K562 (cell line): ENCODE data around the gene C19orf47. TPM values are rescaled to one million over a fixed set of nuclear protein-coding genes. Genes with fewer than 3 reads are reported as not detected.
A peak's percentile ranks its signal among the peaks of the same experiment; 100 is the strongest.

Experiments
- ATAC-seq: fragments of 200-7000 bp; cut with Tn5 transposase; 3 replicates; pipeline ENCODE4 v1.9.1; 2020; ENCODE audit warnings: moderate library complexity
- BruUV-seq: library from RNA; stranded (reverse); fragments of 400-500 nt; replicated peaks from 2 replicates; lab custom pipeline; 2021; lab: Mats Ljungman, UMichigan
- CTCF ChIA-PET: fragments of 300-600 bp; formaldehyde crosslinking; extraction: SDS; loops from one replicate; lab custom pipeline; 2021; ENCODE audit warnings: low intra/inter-chr PET ratio; lab: Yijun Ruan, JAX
- POLR2A ChIA-PET: fragments of 300-600, 350-650 bp; sonication (Branson Sonifier 250); formaldehyde crosslinking; extraction: SDS; loops from one replicate; lab custom pipeline; 2021; ENCODE audit warnings: antibody characterized with exemption, inconsistent platforms; lab: Yijun Ruan, JAX
- DNase-seq, 4 experiments: peaks; one replicate each; pipeline versions ENCODE4 v3.0.0 to v3.0.0-alpha.2; 2011 to 2018; ENCODE audit warnings: low spot score in 3 of 4, mixed read lengths in 3 of 4; ENCODE audit errors: extremely low read depth in 1 of 4
- FAIRE-seq: peaks from 2 replicates; lab custom pipeline; 2011; peaks lifted over from hg19 to GRCh38; lab: Jason Lieb, UNC
- H2AFZ ChIP-seq: 2 replicates; pipeline ENCODE4 v1.6.0; 2011; ENCODE audit warnings: low read depth, low read length, control low read depth, inconsistent platforms
- H3K27ac ChIP-seq: fragments of 200-600 bp; 3 replicates; pipeline ENCODE4 v1.8.0; 2011; ENCODE audit warnings: low read depth, mild to moderate bottlenecking, control low read depth, inconsistent platforms, low read length, moderate library complexity, mixed read lengths; ENCODE audit errors: extremely low read depth
- H3K27me3 ChIP-seq, 2 experiments: fragments of 300-600 bp in 1 of 2; 2 replicates in 1 of 2; 3 replicates in 1 of 2; pipeline versions ENCODE4 v1.6.0 to v1.8.0; 2011; ENCODE audit warnings: inconsistent platforms in 2 of 2, low read length in 2 of 2, mild to moderate bottlenecking in 1 of 2, mixed read lengths in 1 of 2, moderate library complexity in 1 of 2; ENCODE audit not compliant: control insufficient read depth in 2 of 2, insufficient read depth in 2 of 2
- H3K36me3 ChIP-seq: fragments of 300-600 bp; 3 replicates; pipeline ENCODE4 v1.8.0; 2011; ENCODE audit warnings: mild to moderate bottlenecking, low read length, inconsistent platforms; ENCODE audit not compliant: control insufficient read depth, insufficient read depth
- H3K4me1 ChIP-seq, 2 experiments: fragments of 200-600 bp in 1 of 2; replicated peaks in 1 of 2; 2 replicates in 1 of 2; 3 replicates in 1 of 2; pipeline versions ENCODE4 v1.5.1 to v1.8.0; 2011; ENCODE audit warnings: inconsistent platforms in 2 of 2, low read length in 2 of 2, mild to moderate bottlenecking in 1 of 2, mixed read lengths in 1 of 2, moderate library complexity in 1 of 2; ENCODE audit not compliant: control insufficient read depth in 2 of 2, insufficient read depth in 2 of 2
- H3K4me2 ChIP-seq: 2 replicates; pipeline ENCODE4 v1.6.1; 2011; ENCODE audit warnings: low read length, control low read depth, inconsistent platforms, mixed read lengths; ENCODE audit not compliant: insufficient read depth
- H3K4me3 ChIP-seq: fragments of 200-600 bp; sonication (generic), shearing (Covaris generic); 2 replicates; pipeline ENCODE4 v1.5.1; 2016; ENCODE audit warnings: control low read depth, inconsistent platforms
- H3K79me2 ChIP-seq: fragments of 200-600 bp; 3 replicates; pipeline ENCODE4 v1.8.0; 2011; ENCODE audit warnings: low read length, inconsistent platforms; ENCODE audit not compliant: control insufficient read depth, insufficient read depth
- H3K9ac ChIP-seq, 2 experiments: 2 replicates each; pipeline versions ENCODE4 v1.6.0 to v1.6.1; 2011; ENCODE audit warnings: low read depth in 2 of 2, low read length in 2 of 2, control low read depth in 1 of 2, inconsistent platforms in 1 of 2, mild to moderate bottlenecking in 1 of 2, mixed read lengths in 1 of 2; ENCODE audit not compliant: insufficient read depth in 1 of 2
- H3K9me1 ChIP-seq: one replicate; pipeline ENCODE4 v1.6.0; 2011; ENCODE audit warnings: inconsistent platforms, mild to moderate bottlenecking, low read length, moderate library complexity; ENCODE audit not compliant: control insufficient read depth, insufficient read depth
- H3K9me3 ChIP-seq: replicated peaks from 2 replicates; pipeline ENCODE4 v1.5.1; 2011; ENCODE audit warnings: low read depth, low read length, inconsistent platforms; ENCODE audit not compliant: control insufficient read depth, insufficient read depth
- H4K20me1 ChIP-seq: replicated peaks from 2 replicates; pipeline ENCODE4 v1.6.1; 2011; ENCODE audit warnings: low read length, inconsistent platforms, mixed read lengths; ENCODE audit not compliant: control insufficient read depth, insufficient read depth
- ADNP ChIP-seq: fragments of 200-800 bp; sonication (Bioruptor generic); IDR thresholded peaks from 2 replicates; pipeline ENCODE4 v1.6.1; 2016; ENCODE audit warnings: missing genetic modification characterization, missing compliant biosample characterization
- BCOR ChIP-seq: fragments of 450-650 bp; IDR thresholded peaks from 2 replicates; pipeline ENCODE4 v1.6.1; 2016
- CHD4 ChIP-seq: fragments of 200-600 bp; sonication (generic); IDR thresholded peaks from 3 replicates; pipeline ENCODE4 v1.6.1; 2012; ENCODE audit warnings: low read depth, mild to moderate bottlenecking, mixed read lengths, low read length, inconsistent platforms; ENCODE audit not compliant: insufficient read depth, insufficient replicate concordance, poor library complexity, severe bottlenecking
- ESRRA ChIP-seq: fragments of 450-650 bp; IDR thresholded peaks from 2 replicates; pipeline ENCODE4 v1.6.1; 2014; ENCODE audit warnings: low read depth, mild to moderate bottlenecking, moderate library complexity, borderline replicate concordance
- HDAC1 ChIP-seq, 2 experiments: fragments of 450-650 bp; IDR thresholded peaks; 2 replicates each; pipeline ENCODE4 v1.6.1; 2016 to 2017; ENCODE audit warnings: inconsistent platforms in 1 of 2, mild to moderate bottlenecking in 1 of 2, moderate library complexity in 1 of 2
- HDAC2 ChIP-seq: fragments of 450-650 bp; IDR thresholded peaks from 2 replicates; pipeline ENCODE4 v1.6.1; 2016; ENCODE audit warnings: mild to moderate bottlenecking
- HNRNPK ChIP-seq: fragments of 200-400 bp; formaldehyde crosslinking; IDR thresholded peaks from one replicate; pipeline ENCODE4 v1.6.1; 2018; ENCODE audit warnings: mild to moderate bottlenecking, low read depth, low read length; ENCODE audit not compliant: poor library complexity, severe bottlenecking
- KDM1A ChIP-seq, 2 experiments: fragments of 450-650 bp; IDR thresholded peaks; 2 replicates each; pipeline ENCODE4 v1.6.1; 2016; ENCODE audit warnings: mild to moderate bottlenecking in 2 of 2
- MTA3 ChIP-seq: fragments of 450-650 bp; formaldehyde crosslinking; IDR thresholded peaks from 2 replicates; pipeline ENCODE4 v1.6.1; 2017; ENCODE audit warnings: mild to moderate bottlenecking, borderline replicate concordance
- RBM25 ChIP-seq: fragments of 200-400 bp; formaldehyde crosslinking; IDR thresholded peaks from 2 replicates; pipeline ENCODE4 v1.6.1; 2018; ENCODE audit warnings: low read length, low read depth, moderate library complexity; ENCODE audit not compliant: severe bottlenecking
- RBM34 ChIP-seq: fragments of 200-400 bp; formaldehyde crosslinking; IDR thresholded peaks from 2 replicates; pipeline ENCODE4 v1.6.1; 2018; ENCODE audit warnings: low read length, borderline replicate concordance; ENCODE audit not compliant: insufficient read depth
- RCOR1 ChIP-seq, 2 experiments: IDR thresholded peaks; 2 replicates each; pipeline ENCODE4 v1.6.1; 2012; ENCODE audit warnings: low read depth in 2 of 2, low read length in 2 of 2, borderline replicate concordance in 1 of 2, improper control_type of control experiment in 1 of 2
- SIN3B ChIP-seq: fragments of 450-650 bp; IDR thresholded peaks from 2 replicates; pipeline ENCODE4 v1.6.1; 2017; ENCODE audit warnings: low read depth, mild to moderate bottlenecking, moderate library complexity
- SMAD3 ChIP-seq: fragments of 450-650 bp; formaldehyde crosslinking; conservative IDR thresholded peaks from 2 replicates; pipeline ENCODE4 v1.4.0; 2020; ENCODE audit warnings: mild to moderate bottlenecking
- TBL1XR1 ChIP-seq, 2 experiments: IDR thresholded peaks; 2 replicates each; pipeline ENCODE4 v1.6.1; 2012; ENCODE audit warnings: improper control_type of control experiment in 2 of 2, low read length in 2 of 2, mild to moderate bottlenecking in 1 of 2
- TEAD4 ChIP-seq, 2 experiments: sonication (generic) in 1 of 2; formaldehyde crosslinking in 1 of 2; IDR thresholded peaks; 2 replicates each; pipeline versions ENCODE4 v1.6.1 to v1.8.0; 2012 to 2022; ENCODE audit warnings: borderline replicate concordance in 1 of 2, inconsistent platforms in 1 of 2, low read length in 1 of 2, mild to moderate bottlenecking in 1 of 2, missing genetic modification reagents in 1 of 2
- ZC3H8 ChIP-seq: fragments of 450-650 bp; IDR thresholded peaks from 2 replicates; pipeline ENCODE4 v1.6.1; 2017
- WGBS: fragments of 100-300 bp; shearing (Covaris generic); methylation state at CpG from one replicate; pipeline ENCODE4 v1.1.6; 2016; ENCODE audit warnings: low coverage, mixed read lengths; ENCODE audit not compliant: insufficient coverage; ENCODE audit errors: missing lambda C conversion rate; 5-methylcytosine and 5-hydroxymethylcytosine counted together
- in situ Hi-C: fragments of 300-500 bp; cut with MboI; formaldehyde crosslinking; loops from 4 replicates; pipeline ENCODE4 v1.15.0; 2018; ENCODE audit warnings: inconsistent platforms, mixed read lengths
- intact Hi-C: fragments of 100-400 bp; cut with micrococcal nuclease; formaldehyde crosslinking; loops from 2 replicates; pipeline ENCODE4 v1.14.2; 2022
- polyA plus RNA-seq, 8 experiments: library from polyadenylated mRNA; depleted of rRNA in 4 of 8; stranded (reverse) in 5 of 8; unstranded in 3 of 8; fragments of >200 nt; fragmentation: Nextera tagmentation in 2 of 8; fragmentation: Illumina TruSeq in 1 of 8; extraction: Ambion mirVana in 2 of 8; extraction: Trizol in 1 of 8; gene quantifications; 2 replicates each; pipeline versions ENCODE4 v1.2.1 to v1.2.3, GENCODE V29; 2011 to 2014; ENCODE audit warnings: inconsistent platforms in 1 of 8, missing spikeins in 1 of 8
- total RNA-seq, 7 experiments: library from RNA; depleted of rRNA in 6 of 7; stranded (reverse); fragments of >200 nt in 6 of 7; fragmentation: Illumina TruSeq in 2 of 7; extraction: Trizol in 2 of 7; gene quantifications; 2 replicates each; pipeline versions ENCODE4 v1.2.1 to v1.2.3, GENCODE V29; 2011 to 2021; ENCODE audit warnings: low replicate concordance in 1 of 7
- TF ChIP-seq, protein P1 (sequence below): sonication (generic); formaldehyde crosslinking; IDR thresholded peaks from 2 replicates; pipeline ENCODE4 v1.8.0; 2022; ENCODE audit warnings: mild to moderate bottlenecking, missing genetic modification reagents, borderline replicate concordance

C19orf47 gene
- total and polyA plus RNA-seq, 9 of the 15 experiments (the other 6 are each of a cell fraction or from before 2014, with no cell fraction given): 0.08 to 26.1 (median 14.7) TPM

DNA sequence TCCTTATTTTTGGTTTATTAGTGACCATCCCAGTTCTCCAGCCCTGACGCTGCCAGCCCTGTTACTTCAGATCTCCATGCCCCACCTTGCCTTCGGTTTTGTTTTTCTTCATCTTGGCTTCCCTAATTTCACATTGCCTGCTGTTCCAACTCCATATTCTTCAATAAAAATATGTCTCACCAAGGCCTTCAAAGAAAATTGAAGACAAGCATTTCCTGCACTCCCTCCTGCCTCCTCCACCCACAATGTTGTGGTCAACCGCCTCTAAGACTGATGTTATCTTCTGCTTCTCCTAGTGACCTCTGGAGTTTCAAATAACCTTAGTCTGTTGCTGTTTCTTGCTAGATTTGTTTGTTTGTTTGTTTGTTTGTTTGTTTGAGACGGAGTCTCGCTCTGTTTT is 14.9 kb upstream of the C19orf47 start (continued):
- no peak for TF ChIP-seq SMAD3 (CRISPR knock-in tag)
- TF ChIP-seq ZC3H8: no peak
- no peak for TF ChIP-seq MTA3
- TF ChIP-seq RBM34: no peak
- 0 out of 4 replicates have a peak, but pooled peaks of 1 of the 2 experiments have one; percentile 56 for TF ChIP-seq TBL1XR1 (IDR thresholded peaks at IDR 0.05; ENCODE audit: low read length in 2 of 2)
- peak; percentile 55; the same call in 1 of the 2 replicates for TF ChIP-seq TEAD4 (IDR thresholded peaks at IDR 0.05; ENCODE audit: low read length)
- no peak for TF ChIP-seq TEAD4 (CRISPR knock-in tag; IDR thresholded peaks at IDR 0.05; ENCODE audit: borderline replicate concordance)

- no peak overlapping the region; the same call in 2 of the 3 replicates for H3K27ac ChIP-seq
- no peaks in the 10 kb centered on the region for H4K20me1 ChIP-seq
- ATAC-seq (no peak), DNase-seq (no peak), FAIRE-seq (no peak)
- intact Hi-C loops (loop anchor here (10.0 kb wide), 1 partner anchor 217 kb away; no protein-coding TSS in a partner anchor), in situ Hi-C loops (no loop called here)
- no peaks in the 10 kb centered on the region for H3K9me1 ChIP-seq
- no peak overlapping the region for H2AFZ ChIP-seq
- CTCF ChIA-PET: no interaction called here
- H3K27me3 ChIP-seq: no peaks in the 10 kb centered on the region
- 49% methylated on average over 3 of the region's 3 CpGs for WGBS
- no peak overlapping the region for H3K4me2 ChIP-seq
- H3K36me3 ChIP-seq: peaks cover 7% of the 10 kb centered on the region; the same call in 2 of the 3 replicates
- POLR2A ChIA-PET: interaction anchor here (0.7 kb wide), 1 partner anchor 58 kb away, joined by 3 read pairs; no protein-coding TSS in a partner anchor
- no peaks in the 10 kb centered on the region for H3K9me3 ChIP-seq
- TF ChIP-seq ESRRA (peak; percentile 95), HDAC2 (0 out of 2 replicates have a peak, but pooled peaks have one; percentile 36), KDM1A (IDR thresholded peaks at IDR 0.05) (peak; percentile 37 to 82; a peak in 2 of 4 replicates), HDAC1 (IDR thresholded peaks at IDR 0.05) (0 out of 4 replicates have a peak, but pooled peaks of 1 of the 2 experiments have one; percentile 29), HNRNPK (no peak), RBM25 (peak; percentile 93), ADNP (tag) (0 out of 2 replicates have a peak, but pooled peaks have one; percentile 63), BCOR (peak; percentile 90), CHD4 (peak; percentile 50), SIN3B (no peak), RCOR1 (IDR thresholded peaks at IDR 0.05; ENCODE audit: borderline replicate concordance in 1 of 2, low read depth in 2 of 2, low read length in 2 of 2) (0 out of 4 replicates have a peak, but pooled peaks of 1 of the 2 experiments have one; percentile 30)
- TF ChIP-seq, protein P1, sequence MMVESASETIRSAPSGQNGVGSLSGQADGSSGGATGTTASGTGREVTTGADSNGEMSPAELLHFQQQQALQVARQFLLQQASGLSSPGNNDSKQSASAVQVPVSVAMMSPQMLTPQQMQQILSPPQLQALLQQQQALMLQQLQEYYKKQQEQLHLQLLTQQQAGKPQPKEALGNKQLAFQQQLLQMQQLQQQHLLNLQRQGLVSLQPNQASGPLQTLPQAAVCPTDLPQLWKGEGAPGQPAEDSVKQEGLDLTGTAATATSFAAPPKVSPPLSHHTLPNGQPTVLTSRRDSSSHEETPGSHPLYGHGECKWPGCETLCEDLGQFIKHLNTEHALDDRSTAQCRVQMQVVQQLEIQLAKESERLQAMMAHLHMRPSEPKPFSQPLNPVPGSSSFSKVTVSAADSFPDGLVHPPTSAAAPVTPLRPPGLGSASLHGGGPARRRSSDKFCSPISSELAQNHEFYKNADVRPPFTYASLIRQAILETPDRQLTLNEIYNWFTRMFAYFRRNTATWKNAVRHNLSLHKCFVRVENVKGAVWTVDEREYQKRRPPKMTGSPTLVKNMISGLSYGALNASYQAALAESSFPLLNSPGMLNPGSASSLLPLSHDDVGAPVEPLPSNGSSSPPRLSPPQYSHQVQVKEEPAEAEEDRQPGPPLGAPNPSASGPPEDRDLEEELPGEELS (CRISPR knock-in tag): no peak
- BruUV-seq: no TSS peak
- H3K79me2 ChIP-seq: peaks cover 12% of the 10 kb centered on the region; the same call in 2 of the 3 replicates
- no peak overlapping the region for H3K4me3 ChIP-seq
- peaks cover 35 to 40% of the 10 kb centered on the region in 2 experiments for H3K4me1 ChIP-seq
- H3K9ac ChIP-seq: no peak overlapping the region
Observed at GRCh38 chr19:40362160-40362559, 14.0 kb upstream of the C19orf47 start.
